ENCODE data around the gene CCDC194.

Gene CCDC194

GRCh38 chr19:17441241-17442021 lies 47.4 kb upstream of the CCDC194 start (continued):
- TF ChIP-seq ZNF175 (tag by site-specific recombination; IDR thresholded peaks at IDR 0.05) = no peak
- TF ChIP-seq SCRT1 (tag by site-specific recombination; IDR thresholded peaks at IDR 0.05; ENCODE audit: borderline replicate concordance) = no peak
- TF ChIP-seq ZBTB44 (tag by site-specific recombination; IDR thresholded peaks at IDR 0.05) = no peak
- no peak for TF ChIP-seq ZNF747 (tag by site-specific recombination; IDR thresholded peaks at IDR 0.05)
- TF ChIP-seq ZNF280C (tag by site-specific recombination; IDR thresholded peaks at IDR 0.05) = no peak
- TF ChIP-seq YY2 (tag by site-specific recombination; IDR thresholded peaks at IDR 0.05) = no peak
- TF ChIP-seq ZNF558 (tag by site-specific recombination; IDR thresholded peaks at IDR 0.05) = no peak
- TF ChIP-seq ZSCAN5A (tag by site-specific recombination; IDR thresholded peaks at IDR 0.05) = no peak
- TF ChIP-seq ZNF248 (tag by site-specific recombination; IDR thresholded peaks at IDR 0.05) = no peak

- ChIA-PET CTCF (interaction anchor here (0.8 kb wide), 1 partner anchor 17 kb away, joined by 3 read pairs; the partner anchor contains the start of gene MVB12A), POLR2A (no interaction called here)
- Histone ChIP-seq H3K4me1 (ENCODE audit: control insufficient read depth, insufficient read depth, low read length) (no peaks in the 10 kb centered on the region), H3K4me3 (ENCODE audit: low read depth, low read length) (no peak overlapping the region), H3K27ac (ENCODE audit: extremely low read depth, low read depth, low read length) (no peak overlapping the region), H3K9me3 (ENCODE audit: control insufficient read depth, insufficient read depth, low read depth, low read length) (no peaks in the 10 kb centered on the region), H3K36me3 (ENCODE audit: control insufficient read depth in 2 of 2, insufficient read depth in 1 of 2, low read length in 2 of 2) (peaks cover 0 to 8% of the 10 kb centered on the region in 2 experiments; a peak in 2 of 3 replicates)
- TF ChIP-seq BCL11B (tag by site-specific recombination; IDR thresholded peaks at IDR 0.05; ENCODE audit: low read depth) (no peak), ZNF768 (tag by site-specific recombination; IDR thresholded peaks at IDR 0.05) (0 out of 2 replicates have a peak, but pooled peaks have one; percentile 55)
Measured at GRCh38 chr19:17436874-17437267, 42.9 kb upstream of the CCDC194 start.

GRCh38 chr19:17436094-17436873 lies 42.3 kb upstream of the CCDC194 start:
- H3K27ac ChIP-seq (ENCODE audit: extremely low read depth, low read depth, low read length) = no peak overlapping the region
- H3K9me3 ChIP-seq (ENCODE audit: control insufficient read depth, insufficient read depth, low read depth, low read length) = no peaks in the 10 kb centered on the region
- peaks cover 0 to 8% of the 10 kb centered on the region in 2 experiments; a peak in 2 of 3 replicates for H3K36me3 ChIP-seq (ENCODE audit: control insufficient read depth in 2 of 2, insufficient read depth in 1 of 2, low read length in 2 of 2)
- CTCF ChIA-PET = no interaction called here
- H3K4me3 ChIP-seq (ENCODE audit: low read depth, low read length) = no peak overlapping the region
- TF ChIP-seq ZNF580 (tag by site-specific recombination; IDR thresholded peaks at IDR 0.05) = peak; percentile 68
- TF ChIP-seq GLI4 (tag by site-specific recombination; IDR thresholded peaks at IDR 0.05) = no peak
- TF ChIP-seq ZNF280D (tag by site-specific recombination; IDR thresholded peaks at IDR 0.05) = peak; percentile 94
- H3K4me1 ChIP-seq (ENCODE audit: control insufficient read depth, insufficient read depth, low read length) = no peaks in the 10 kb centered on the region
- POLR2A ChIA-PET = no interaction called here
